ENCODE data around the gene HS3ST5.

Gene HS3ST5

GRCh38 chr6:114061741-114062140, 281.1 kb downstream of the HS3ST5 start:
- TF ChIP-seq, protein P1, sequence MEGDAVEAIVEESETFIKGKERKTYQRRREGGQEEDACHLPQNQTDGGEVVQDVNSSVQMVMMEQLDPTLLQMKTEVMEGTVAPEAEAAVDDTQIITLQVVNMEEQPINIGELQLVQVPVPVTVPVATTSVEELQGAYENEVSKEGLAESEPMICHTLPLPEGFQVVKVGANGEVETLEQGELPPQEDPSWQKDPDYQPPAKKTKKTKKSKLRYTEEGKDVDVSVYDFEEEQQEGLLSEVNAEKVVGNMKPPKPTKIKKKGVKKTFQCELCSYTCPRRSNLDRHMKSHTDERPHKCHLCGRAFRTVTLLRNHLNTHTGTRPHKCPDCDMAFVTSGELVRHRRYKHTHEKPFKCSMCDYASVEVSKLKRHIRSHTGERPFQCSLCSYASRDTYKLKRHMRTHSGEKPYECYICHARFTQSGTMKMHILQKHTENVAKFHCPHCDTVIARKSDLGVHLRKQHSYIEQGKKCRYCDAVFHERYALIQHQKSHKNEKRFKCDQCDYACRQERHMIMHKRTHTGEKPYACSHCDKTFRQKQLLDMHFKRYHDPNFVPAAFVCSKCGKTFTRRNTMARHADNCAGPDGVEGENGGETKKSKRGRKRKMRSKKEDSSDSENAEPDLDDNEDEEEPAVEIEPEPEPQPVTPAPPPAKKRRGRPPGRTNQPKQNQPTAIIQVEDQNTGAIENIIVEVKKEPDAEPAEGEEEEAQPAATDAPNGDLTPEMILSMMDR (IDR thresholded peaks at IDR 0.05; ENCODE audit: extremely low read depth, insufficient read depth, missing control alignments) = no peak
- in situ Hi-C loops (cut with MboI; ENCODE audit: low pct_unique_long_range_greater_than_20kb, low sequenced_read_pairs, unreplicated experiment) = no loop called here
- DNase-seq (ENCODE audit: low spot score) = no peak

- TF ChIP-seq, protein P1 (IDR thresholded peaks at IDR 0.05; ENCODE audit: extremely low read depth, insufficient read depth, missing control alignments) = no peak
- DNase-seq (ENCODE audit: low spot score) = no peak
- in situ Hi-C loops (cut with MboI; ENCODE audit: low pct_unique_long_range_greater_than_20kb, low sequenced_read_pairs, unreplicated experiment) = no loop called here
These were observed 281.7 kb downstream of the HS3ST5 start for GRCh38 chr6:114061116-114061515.

GRCh38 chr6:114058435-114058834, 284.4 kb downstream of the HS3ST5 start:
- in situ Hi-C loops (cut with MboI; ENCODE audit: low pct_unique_long_range_greater_than_20kb, low sequenced_read_pairs, unreplicated experiment) = no loop called here
- TF ChIP-seq, protein P1 (IDR thresholded peaks at IDR 0.05; ENCODE audit: extremely low read depth, insufficient read depth, missing control alignments) = no peak
- DNase-seq (ENCODE audit: low spot score) = no peak

GRCh38 chr6:114055763-114056162, 287.1 kb downstream of the HS3ST5 start:
- DNase-seq (ENCODE audit: low spot score) = no peak
- in situ Hi-C loops (cut with MboI; ENCODE audit: low pct_unique_long_range_greater_than_20kb, low sequenced_read_pairs, unreplicated experiment) = no loop called here
- TF ChIP-seq, protein P1 (IDR thresholded peaks at IDR 0.05; ENCODE audit: extremely low read depth, insufficient read depth, missing control alignments) = no peak

- no peak for DNase-seq (ENCODE audit: low spot score)
- in situ Hi-C loops (cut with MboI; ENCODE audit: low pct_unique_long_range_greater_than_20kb, low sequenced_read_pairs, unreplicated experiment) = no loop called here
- TF ChIP-seq, protein P1 (IDR thresholded peaks at IDR 0.05; ENCODE audit: extremely low read depth, insufficient read depth, missing control alignments) = no peak
These were observed 287.5 kb downstream of the HS3ST5 start for GRCh38 chr6:114055349-114055748.

GRCh38 chr6:114053791-114054190, 289.0 kb downstream of the HS3ST5 start:
- TF ChIP-seq, protein P1 (IDR thresholded peaks at IDR 0.05; ENCODE audit: extremely low read depth, insufficient read depth, missing control alignments) = no peak
- DNase-seq (ENCODE audit: low spot score) = no peak
- in situ Hi-C loops (cut with MboI; ENCODE audit: low pct_unique_long_range_greater_than_20kb, low sequenced_read_pairs, unreplicated experiment) = no loop called here

- TF ChIP-seq, protein P1 (IDR thresholded peaks at IDR 0.05; ENCODE audit: extremely low read depth, insufficient read depth, missing control alignments) = no peak
- in situ Hi-C loops (cut with MboI; ENCODE audit: low pct_unique_long_range_greater_than_20kb, low sequenced_read_pairs, unreplicated experiment) = no loop called here
- DNase-seq (ENCODE audit: low spot score) = no peak
These were observed 290.7 kb downstream of the HS3ST5 start for GRCh38 chr6:114052141-114052540.
